ENCODE results near the gene APPL1. TPM values are rescaled to one million over a fixed set of nuclear protein-coding genes. Genes with fewer than 3 reads are reported as not detected.

APPL1 gene, protein sequence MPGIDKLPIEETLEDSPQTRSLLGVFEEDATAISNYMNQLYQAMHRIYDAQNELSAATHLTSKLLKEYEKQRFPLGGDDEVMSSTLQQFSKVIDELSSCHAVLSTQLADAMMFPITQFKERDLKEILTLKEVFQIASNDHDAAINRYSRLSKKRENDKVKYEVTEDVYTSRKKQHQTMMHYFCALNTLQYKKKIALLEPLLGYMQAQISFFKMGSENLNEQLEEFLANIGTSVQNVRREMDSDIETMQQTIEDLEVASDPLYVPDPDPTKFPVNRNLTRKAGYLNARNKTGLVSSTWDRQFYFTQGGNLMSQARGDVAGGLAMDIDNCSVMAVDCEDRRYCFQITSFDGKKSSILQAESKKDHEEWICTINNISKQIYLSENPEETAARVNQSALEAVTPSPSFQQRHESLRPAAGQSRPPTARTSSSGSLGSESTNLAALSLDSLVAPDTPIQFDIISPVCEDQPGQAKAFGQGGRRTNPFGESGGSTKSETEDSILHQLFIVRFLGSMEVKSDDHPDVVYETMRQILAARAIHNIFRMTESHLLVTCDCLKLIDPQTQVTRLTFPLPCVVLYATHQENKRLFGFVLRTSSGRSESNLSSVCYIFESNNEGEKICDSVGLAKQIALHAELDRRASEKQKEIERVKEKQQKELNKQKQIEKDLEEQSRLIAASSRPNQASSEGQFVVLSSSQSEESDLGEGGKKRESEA
- 68.8 and 76.3 TPM in 2 replicates for total RNA-seq (2014; rRNA removed; shearing (Covaris generic))

DNA sequence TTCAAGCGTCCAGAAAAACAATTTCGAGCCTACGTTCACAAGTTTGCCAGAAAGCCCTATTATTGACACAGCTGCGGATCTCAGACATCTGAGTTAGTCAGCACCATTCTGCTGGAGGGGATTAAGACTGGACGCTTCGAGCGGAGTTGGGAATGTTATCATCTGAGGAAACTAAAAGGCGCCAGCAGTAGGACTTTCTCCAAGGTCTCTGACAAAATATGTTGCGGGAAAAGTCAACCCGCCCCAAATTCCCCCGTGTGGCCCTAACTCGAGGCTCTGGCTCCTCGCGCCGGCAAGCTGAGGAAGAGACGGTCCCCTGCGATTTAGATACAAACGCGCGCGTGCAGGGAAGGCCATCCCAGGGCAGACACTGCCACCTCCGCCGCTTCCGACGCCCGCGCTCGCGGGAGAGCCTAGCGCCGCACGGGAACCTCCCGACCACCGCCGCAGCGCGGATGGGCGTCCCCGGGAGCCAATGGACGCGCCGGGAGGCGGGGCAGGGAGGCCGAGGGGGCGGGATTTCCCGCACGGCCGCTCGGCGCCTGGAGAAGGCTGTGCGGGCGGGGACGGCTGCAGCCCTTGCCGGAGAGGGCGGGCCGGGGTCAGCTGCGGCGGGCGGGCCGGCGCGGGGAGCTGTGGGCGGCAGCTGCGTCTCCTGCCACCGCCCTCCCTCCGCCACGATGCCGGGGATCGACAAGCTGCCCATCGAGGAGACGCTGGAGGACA is at the start of gene APPL1:
Gene APPL1, plus strand, starts transcription at position 526 of the 726 bp plus-strand sequence. Its CDS starts 155 bp downstream, at position 681.
- peak; percentile 94 for DNase-seq (ENCODE audit: low spot score)
- in situ Hi-C loops (cut with HindIII; ENCODE audit: low sequenced_read_pairs) = no loop called here

DNA sequence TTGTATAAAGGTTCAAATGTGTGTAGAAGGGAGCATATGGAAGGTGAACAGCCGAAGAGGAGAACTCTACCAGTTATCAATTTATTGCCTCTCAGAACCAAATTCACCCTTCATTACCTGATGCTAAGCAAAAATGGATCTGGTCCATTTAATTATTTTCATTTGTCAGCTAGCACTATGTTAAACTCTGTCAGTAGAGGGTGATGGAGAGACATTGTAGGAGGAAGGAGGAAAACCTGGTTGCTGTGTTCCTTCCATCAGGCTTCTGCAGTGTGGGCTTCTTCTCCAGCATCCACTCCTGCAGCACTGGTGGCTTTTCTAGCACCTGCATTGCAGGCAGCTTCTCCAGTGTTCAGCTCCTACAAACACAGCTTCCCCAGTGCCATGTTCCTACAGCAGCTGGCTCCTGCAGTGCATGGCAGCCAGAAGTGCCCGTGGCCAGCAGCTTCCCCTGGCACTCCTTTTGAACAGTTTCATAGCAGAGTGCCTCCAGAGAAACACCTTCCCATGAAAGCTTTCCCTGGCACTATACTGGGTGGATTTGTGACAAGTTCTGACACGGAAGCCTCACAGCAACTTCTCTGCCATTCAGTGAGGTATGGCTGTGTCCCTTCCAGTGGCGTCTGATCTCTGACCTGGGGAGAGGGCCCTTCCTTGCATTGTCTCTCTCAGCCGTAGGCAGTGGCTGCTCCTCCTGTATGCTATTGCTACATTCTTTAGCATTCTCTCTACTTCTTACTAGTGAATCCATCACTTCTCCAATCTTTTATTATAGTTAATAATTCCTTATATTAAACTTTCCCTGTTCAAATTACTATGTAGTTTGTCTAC is 47.7 kb upstream of the APPL1 start:
- DNase-seq (ENCODE audit: low spot score) = peak; percentile 37
- in situ Hi-C loops (cut with HindIII; ENCODE audit: low sequenced_read_pairs) = no loop called here

DNA sequence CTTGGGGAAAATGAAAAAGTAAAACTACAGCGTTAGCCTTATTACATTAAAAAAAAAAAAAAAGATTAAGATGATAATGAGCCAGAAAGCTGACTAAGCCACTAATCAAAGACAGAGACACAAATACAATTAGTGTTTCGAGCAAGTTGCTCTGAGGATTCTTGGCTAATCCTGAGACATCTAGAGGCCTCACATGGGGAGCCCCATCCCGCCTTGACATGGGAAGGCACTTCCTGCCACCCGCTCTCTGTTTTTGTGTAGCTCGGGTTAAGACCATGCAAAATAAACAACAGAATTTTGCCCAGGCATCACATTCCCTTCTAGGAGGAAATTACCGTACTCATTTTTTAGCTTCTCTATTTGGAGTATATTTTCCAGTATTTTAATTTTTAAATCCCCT is 43.0 kb upstream of the APPL1 start:
- no peak for DNase-seq (ENCODE audit: low spot score)
- in situ Hi-C loops (cut with HindIII; ENCODE audit: low sequenced_read_pairs) = no loop called here

DNA sequence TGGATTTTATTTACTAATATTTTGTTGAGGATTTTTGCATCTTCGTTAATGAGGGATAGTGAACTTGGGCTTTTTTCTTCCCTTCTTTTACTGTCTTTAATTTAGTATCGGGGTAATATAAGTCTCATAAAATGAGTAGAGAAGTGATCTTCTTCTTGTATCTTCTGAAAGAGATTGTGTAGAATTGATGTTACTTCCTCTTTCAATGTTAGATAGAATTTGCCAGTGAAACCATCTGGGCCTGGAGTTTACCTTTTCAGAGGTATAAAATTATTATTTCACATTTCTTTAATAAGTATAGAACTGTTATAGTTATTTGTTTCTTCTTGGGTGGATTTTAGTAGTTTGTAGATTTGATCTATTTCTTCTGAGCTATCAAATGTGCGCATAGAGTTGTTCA is 35.5 kb upstream of the APPL1 start:
- in situ Hi-C loops (cut with HindIII; ENCODE audit: low sequenced_read_pairs) = no loop called here
- no peak for DNase-seq (ENCODE audit: low spot score)

DNA sequence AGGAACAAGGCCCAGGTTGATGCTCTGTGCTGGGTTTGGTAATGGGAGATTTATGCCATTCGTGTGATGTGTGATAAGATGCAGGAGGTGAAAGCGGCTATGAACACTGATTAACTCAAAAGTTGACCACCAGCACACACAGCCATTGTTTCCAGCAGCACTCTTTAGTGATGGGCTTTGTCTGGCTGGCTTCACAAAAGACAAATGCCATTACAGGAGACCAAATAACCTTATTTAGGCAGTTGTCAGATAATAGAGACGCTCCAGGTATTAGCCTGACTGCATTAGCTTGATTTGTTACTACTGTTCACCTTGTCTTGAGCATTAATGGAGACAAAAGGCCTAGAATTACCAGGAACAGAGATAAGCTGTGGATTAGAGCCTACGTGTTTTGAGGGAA is 32.9 kb upstream of the APPL1 start:
- in situ Hi-C loops (cut with HindIII; ENCODE audit: low sequenced_read_pairs) = no loop called here

DNA sequence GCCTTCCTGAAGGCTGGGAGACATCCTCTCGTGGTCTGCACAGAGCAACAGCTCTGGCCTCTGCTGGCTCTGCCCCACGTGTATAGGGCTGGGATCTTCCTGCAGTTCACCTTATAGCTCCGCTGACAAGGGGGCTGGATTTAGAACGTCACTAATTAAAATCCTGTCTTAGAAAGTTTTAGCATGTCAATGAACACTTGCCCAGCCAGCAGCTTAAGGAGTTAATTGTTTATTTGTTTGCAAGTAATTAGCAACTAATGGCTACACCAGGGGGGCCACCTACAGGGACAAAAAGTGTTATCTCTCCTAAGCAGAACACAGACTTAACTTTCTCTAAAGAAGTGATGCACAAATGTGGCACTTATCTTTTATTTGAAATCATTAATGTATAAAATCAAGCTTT is 27.6 kb upstream of the APPL1 start, which contains the start of gene HESX1:
Gene HESX1, minus strand, starts transcription at position 84 of the 403 bp plus-strand sequence. Its CDS starts 60 bp downstream, at position 24.
- no peak for DNase-seq (ENCODE audit: low spot score)
- in situ Hi-C loops (cut with HindIII; ENCODE audit: low sequenced_read_pairs) = no loop called here

More for the DNA sequence above, 32.9 kb upstream of the APPL1 start:
- DNase-seq (ENCODE audit: low spot score) = no peak

DNA sequence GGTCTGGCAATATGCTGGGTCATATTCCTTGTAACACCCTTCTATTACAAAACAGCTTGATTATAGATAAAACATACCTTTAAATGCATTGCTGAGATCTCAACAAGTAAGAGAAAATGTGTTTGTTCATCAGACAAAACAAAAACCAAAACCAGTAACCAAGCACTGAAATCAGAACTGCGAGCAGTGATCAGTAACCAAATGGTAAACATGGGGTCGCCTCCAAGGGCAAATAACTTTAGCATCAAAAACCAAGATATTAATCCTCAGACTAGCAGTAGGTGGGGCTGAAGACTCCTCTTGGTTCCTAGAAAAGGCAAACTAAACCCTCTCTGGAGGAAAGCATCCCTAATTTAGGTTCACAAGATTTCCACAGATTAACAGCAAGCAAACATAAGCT is 21.1 kb upstream of the APPL1 start:
- in situ Hi-C loops (cut with HindIII; ENCODE audit: low sequenced_read_pairs) = no loop called here
- DNase-seq (ENCODE audit: low spot score) = no peak

DNA sequence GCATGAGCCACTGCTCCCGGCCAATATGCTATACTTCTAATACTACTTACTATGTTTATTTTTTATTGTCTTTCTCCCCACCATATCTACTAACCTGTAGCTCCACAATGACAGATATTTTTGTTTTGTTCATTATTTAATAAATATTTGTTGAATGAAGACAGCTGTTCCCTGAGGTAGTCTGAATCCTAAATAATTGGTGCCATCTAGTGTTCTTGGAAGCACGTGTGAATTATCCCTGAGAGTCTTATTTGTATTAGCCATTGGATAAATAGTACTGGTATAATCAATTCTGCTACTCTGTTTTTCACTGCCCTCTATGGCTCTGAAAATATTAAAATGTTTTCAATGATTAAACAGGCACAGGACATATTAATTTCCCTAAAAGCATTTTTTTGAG is 5.6 kb upstream of the APPL1 start:
- in situ Hi-C loops (cut with HindIII; ENCODE audit: low sequenced_read_pairs) = no loop called here
- peak; percentile 6 for DNase-seq (ENCODE audit: low spot score)

DNA sequence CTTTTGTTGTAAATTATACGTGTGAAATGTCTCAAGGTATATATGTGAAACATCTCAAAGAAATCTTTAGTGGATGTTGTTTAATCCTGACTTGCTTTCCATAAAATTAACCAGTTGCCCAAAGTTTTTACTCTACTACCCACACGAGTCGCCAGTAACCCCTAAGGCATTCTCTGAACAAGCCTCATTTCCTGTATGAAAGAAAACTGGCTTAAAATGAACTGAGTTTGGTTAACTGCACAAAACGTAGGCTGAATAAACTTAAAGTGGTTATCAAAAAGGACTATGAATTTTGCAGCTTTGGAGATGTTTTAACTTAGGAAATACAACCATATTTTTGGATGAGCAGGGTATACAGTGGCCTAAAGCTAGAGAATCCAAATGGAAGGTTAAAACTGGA is 2.7 kb upstream of the APPL1 start:
- in situ Hi-C loops (cut with HindIII; ENCODE audit: low sequenced_read_pairs) = no loop called here
- DNase-seq (ENCODE audit: low spot score) = no peak

DNA sequence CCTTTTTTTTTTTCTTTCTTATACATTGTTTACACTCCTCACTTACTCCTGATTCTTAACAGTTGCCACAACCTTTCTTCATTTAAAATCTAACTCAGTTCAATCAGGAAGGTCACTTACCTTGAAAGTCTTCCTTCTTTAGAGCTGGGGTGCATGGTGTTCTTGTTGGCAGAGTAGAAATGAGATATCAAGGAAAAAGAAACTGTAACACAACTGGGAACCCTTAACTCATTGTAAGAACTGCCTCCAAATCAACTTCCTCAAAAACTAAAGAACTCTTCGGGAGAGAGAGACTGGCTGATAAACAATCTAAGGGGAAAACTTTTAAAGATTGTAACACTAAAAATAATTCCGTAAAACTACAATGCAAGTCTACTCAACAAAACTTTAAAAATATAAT is 1.4 kb upstream of the APPL1 start:
- DNase-seq (ENCODE audit: low spot score) = no peak
- in situ Hi-C loops (cut with HindIII; ENCODE audit: low sequenced_read_pairs) = no loop called here

DNA sequence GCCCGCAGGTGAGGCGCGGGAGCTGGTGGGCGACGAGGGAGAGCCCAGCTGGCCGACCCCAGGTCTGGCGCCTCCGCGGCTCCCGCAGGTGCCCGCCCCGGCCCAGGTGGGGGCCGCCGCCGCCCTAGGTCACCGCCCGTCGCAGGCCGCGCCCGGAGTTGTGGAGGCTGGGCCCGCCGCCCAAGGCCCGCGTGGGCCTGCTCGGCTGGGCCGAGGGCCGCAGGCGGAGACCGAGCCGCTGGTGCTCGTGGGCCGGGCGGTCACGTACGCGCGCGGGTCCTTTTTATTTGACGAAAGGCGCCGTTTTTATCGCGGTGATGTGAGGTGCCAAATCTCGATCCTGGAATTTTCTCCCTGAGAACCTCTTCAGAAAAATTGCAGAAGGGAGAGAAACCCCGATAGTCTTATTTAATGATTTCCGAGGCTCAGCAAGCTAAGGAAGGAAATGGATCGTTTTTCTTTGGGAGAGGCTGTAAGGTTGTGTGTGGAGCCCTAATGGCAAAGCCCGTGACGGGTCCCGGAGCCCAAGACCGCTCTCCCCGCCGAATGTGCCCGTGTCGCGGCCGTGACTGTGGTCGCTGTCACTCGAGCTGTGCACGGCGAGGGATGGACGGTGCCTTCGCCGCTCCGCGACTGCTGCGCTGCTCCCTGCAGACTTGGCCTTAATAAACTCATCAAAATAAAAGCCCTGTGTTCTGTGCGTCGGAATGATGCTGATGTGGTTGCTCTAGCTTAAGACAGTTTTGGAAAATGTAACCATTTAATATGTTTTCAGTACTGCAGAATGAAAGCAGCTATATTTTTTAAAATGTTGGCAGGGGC is 612 bp downstream of the APPL1 start:
- in situ Hi-C loops (cut with HindIII; ENCODE audit: low sequenced_read_pairs) = no loop called here
- peak; percentile 75 for DNase-seq (ENCODE audit: low spot score)

DNA sequence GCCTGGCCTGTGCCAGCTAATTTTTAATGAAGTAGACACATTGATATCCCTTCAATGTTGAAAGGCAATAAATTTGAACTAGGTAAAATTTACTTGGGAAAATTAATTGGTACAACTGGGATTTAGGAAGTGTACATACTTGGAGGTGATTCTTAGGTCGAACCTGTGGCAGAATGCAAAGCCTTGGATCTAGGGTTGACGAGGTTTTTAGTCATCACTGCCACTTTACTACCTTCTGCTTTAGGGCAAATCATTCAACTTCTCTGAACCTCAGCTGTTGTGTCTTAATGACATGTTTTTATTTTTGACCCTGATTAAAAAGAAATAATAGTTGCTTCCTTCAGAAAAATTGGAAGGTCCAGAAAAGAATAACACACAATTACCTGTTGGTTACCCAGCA is 2.5 kb downstream of the APPL1 start:
- in situ Hi-C loops (cut with HindIII; ENCODE audit: low sequenced_read_pairs) = no loop called here
- DNase-seq (ENCODE audit: low spot score) = no peak

DNA sequence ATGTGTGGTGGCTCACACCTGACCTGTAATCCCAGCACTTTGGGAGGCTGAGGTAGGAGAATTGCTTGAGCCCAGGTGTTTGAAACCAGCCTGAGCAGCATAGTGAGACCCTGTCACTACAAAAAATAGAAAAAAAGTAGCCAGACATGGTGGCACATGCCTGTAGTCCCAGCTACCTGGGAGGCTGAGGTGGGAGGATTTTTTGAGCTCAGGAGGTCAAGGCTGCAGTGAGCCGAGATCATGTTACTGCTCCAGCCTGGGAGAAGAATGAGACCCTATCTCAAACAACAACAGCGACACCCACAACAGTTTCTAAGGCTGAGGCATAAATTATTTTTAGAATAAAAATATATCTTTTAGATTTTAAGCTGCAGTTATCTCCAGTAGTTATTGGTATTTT is 6.3 kb downstream of the APPL1 start:
- in situ Hi-C loops (cut with HindIII; ENCODE audit: low sequenced_read_pairs) = no loop called here
- DNase-seq (ENCODE audit: low spot score) = no peak

DNA sequence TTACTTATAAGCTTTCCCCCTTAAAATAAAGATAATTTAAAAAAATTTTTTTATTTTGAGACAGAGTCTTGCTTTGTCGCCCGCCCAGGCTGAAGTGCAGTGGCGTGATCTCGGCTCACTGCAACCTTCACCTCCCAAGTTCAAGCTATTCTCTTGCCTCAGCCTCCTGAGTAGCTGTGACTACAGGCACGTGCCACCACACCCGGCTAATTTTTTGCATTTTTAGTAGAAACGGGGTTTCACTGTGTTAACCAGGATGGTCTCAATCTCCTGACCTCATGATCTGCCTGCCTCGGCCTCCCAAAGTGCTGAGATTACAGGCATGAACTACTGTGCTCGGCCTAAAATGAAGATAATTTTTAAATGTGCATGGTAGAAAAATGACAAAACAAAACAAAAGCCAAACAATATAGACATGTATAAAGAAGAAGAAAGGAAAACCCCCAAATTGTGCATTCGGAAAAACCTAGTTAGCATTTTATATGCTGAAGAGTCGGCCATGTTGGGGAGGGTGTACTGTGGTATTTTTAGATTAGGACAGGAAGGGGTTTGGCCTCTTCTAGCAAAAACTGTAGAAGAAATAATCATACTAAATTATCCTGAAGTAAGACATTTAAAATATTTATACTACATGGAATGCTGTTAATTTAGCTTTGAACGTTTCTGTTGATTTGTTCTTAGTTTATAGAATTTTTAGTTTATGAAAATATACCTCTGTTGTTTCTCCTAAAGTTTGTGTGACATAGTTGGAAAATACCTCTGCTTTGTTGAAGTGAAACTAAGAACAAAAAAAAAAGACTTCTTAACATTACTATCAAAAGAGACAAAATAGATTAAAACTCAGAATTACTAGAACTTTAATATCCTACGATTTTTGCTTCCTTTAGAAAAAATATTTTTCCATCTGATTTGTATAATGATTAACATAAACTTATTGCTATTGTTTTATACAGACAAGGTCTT is 7.4 kb downstream of the APPL1 start:
- no peak for DNase-seq (ENCODE audit: low spot score)
- in situ Hi-C loops (cut with HindIII; ENCODE audit: low sequenced_read_pairs) = no loop called here

DNA sequence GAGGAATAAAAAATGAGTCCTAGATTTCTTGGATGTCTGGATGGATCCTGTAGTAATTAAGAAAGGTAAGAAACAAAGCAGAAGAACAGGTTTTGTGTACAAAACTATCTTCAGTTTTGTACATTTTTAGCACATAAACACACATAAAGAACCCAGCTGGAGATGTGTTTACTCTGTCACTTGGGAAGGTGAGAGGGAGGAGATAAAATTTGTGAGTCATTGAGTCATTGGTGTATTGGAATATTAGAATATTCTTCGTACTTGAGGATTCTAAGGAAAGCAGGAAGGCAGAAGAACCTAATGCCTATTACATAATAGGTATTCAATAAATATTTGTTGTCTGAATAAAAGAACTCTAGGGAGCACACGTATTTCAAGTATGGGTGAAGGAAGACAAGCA is 17.4 kb downstream of the APPL1 start:
- no peak for DNase-seq (ENCODE audit: low spot score)
- in situ Hi-C loops (cut with HindIII; ENCODE audit: low sequenced_read_pairs) = no loop called here

DNA sequence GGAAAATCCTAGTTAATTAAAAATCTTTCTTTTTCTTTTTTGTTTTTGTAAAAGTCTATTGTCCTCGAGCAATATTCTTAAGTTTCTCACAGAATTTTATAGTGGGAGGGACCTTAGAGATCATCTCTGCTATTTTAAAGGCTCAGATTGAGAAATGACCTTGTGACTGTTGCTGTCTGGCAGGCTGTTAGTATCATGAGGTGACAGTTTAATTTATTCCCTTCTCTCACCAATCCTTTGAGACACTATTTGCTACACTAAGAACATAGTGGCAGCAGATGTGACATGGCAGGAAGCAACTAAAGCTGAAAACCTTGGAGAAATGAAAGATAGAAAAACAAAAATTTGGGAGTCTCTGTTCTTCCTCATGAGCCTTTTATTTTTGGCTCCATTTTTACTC is 24.9 kb downstream of the APPL1 start:
- in situ Hi-C loops (cut with HindIII; ENCODE audit: low sequenced_read_pairs) = no loop called here
- no peak for DNase-seq (ENCODE audit: low spot score)

DNA sequence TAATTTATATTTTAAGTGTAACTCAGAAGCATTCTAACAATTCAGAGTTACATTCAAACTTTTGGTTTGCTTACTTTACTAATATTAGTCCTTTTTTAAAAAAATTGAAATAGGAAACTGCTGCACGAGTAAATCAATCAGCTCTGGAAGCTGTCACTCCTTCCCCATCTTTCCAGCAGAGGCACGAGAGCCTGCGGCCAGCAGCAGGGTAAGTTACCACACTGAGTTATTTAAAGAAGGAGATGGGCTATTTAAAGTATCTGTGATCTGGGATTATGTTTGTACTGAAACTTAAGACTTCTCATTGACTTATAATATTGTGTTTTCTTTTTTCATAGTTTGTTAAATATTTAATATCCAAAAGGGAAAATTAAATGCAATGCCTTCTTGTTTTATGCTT is 29.3 kb downstream of the APPL1 start:
- in situ Hi-C loops (cut with HindIII; ENCODE audit: low sequenced_read_pairs) = no loop called here
- DNase-seq (ENCODE audit: low spot score) = no peak

Data from G401 (cell line).